OCI-LY1 (cell line): ENCODE data around the gene CAMKK1.

Source experiments
- EZH2 ChIP-seq: fragments of 200-600 bp; sonication (generic), shearing (Covaris generic); IDR thresholded peaks from 2 replicates; pipeline ENCODE4 v1.8.0; 2017; ENCODE audit warnings: borderline replicate concordance, mixed run types, mild to moderate bottlenecking, antibody characterized with exemption, low read length, moderate library complexity, mixed read lengths
- TF ChIP-seq, protein P1 (sequence below): fragments of 200-600 bp; sonication (generic), shearing (Covaris generic); IDR thresholded peaks from 2 replicates; pipeline ENCODE4 v1.5.1; 2017; ENCODE audit warnings: mild to moderate bottlenecking, antibody characterized with exemption, low read length, moderate library complexity, mixed read lengths

DNA sequence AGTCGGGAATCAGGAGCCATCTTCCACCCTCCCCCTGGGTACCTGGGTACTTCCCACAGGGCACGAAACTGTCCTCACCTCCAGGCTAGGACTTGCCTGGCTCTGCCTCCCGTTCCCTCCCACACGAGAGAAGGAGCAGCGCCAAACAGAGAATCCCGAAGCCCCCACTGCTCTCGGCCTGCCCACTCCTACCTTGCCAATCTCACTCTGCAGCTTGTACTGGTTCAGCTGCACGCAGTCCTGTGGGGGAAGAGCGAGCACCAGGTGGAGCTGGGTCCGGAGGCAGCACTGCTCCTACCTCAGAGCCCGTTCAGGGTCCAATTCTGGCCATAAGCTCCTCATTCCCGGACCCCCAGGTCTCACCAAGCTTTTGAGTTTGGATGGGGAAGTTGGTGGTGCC, 8.7 kb downstream of the CAMKK1 start:
- TF ChIP-seq, protein P1, sequence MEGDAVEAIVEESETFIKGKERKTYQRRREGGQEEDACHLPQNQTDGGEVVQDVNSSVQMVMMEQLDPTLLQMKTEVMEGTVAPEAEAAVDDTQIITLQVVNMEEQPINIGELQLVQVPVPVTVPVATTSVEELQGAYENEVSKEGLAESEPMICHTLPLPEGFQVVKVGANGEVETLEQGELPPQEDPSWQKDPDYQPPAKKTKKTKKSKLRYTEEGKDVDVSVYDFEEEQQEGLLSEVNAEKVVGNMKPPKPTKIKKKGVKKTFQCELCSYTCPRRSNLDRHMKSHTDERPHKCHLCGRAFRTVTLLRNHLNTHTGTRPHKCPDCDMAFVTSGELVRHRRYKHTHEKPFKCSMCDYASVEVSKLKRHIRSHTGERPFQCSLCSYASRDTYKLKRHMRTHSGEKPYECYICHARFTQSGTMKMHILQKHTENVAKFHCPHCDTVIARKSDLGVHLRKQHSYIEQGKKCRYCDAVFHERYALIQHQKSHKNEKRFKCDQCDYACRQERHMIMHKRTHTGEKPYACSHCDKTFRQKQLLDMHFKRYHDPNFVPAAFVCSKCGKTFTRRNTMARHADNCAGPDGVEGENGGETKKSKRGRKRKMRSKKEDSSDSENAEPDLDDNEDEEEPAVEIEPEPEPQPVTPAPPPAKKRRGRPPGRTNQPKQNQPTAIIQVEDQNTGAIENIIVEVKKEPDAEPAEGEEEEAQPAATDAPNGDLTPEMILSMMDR = no peak
- no peak for TF ChIP-seq EZH2
